GM10266 (cell line): ENCODE results near the gene LGSN.
"Not testable (repeated sequence)": the region's sequence is repeated elsewhere in the genome, so short reads cannot be mapped to it uniquely, and the experiment has no call there.

Experiments
- DNase-seq: peaks from one replicate; pipeline ENCODE4 v3.0.0; 2012; ENCODE audit errors: extremely low spot score
- TF ChIP-seq, protein P1 (sequence below): IDR thresholded peaks from 2 replicates; pipeline ENCODE4 v1.5.1; 2012; ENCODE audit warnings: mild to moderate bottlenecking, low read depth; ENCODE audit not compliant: control insufficient read depth, insufficient read depth; ENCODE audit errors: missing control alignments

LGSN gene

GRCh38 chr6:63236398-63236817 lies 83.4 kb downstream of the LGSN start:
- no peak for DNase-seq

DNA sequence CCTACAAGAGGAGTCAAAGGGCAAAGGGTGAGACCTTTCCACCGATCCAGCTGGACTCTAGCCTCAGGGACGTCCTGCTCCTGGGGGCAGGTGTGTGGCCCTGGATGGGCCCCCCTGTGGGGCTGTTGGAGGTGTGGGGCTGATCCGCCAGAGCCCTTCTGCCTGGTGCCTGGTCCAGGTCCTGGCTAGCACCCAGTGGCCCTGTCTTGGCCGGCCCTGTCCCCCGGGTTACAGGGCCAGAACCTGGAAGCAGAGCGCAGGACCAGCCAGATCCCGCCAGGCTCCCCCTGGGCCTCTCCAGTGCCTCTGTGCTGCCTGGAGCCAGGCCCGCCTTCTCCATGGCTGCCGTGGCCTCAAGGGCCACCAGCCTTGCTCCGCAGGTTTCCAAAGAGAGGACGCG lies 89.3 kb downstream of the LGSN start:
- not testable (repeated sequence) for DNase-seq

More at GRCh38 chr6:63236398-63236817, 83.4 kb downstream of the LGSN start:
- TF ChIP-seq, protein P1, sequence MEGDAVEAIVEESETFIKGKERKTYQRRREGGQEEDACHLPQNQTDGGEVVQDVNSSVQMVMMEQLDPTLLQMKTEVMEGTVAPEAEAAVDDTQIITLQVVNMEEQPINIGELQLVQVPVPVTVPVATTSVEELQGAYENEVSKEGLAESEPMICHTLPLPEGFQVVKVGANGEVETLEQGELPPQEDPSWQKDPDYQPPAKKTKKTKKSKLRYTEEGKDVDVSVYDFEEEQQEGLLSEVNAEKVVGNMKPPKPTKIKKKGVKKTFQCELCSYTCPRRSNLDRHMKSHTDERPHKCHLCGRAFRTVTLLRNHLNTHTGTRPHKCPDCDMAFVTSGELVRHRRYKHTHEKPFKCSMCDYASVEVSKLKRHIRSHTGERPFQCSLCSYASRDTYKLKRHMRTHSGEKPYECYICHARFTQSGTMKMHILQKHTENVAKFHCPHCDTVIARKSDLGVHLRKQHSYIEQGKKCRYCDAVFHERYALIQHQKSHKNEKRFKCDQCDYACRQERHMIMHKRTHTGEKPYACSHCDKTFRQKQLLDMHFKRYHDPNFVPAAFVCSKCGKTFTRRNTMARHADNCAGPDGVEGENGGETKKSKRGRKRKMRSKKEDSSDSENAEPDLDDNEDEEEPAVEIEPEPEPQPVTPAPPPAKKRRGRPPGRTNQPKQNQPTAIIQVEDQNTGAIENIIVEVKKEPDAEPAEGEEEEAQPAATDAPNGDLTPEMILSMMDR = no peak

- DNase-seq = not testable (repeated sequence)
These were observed 89.8 kb downstream of the LGSN start for GRCh38 chr6:63230027-63230426.

- DNase-seq = not testable (repeated sequence)
These were observed 91.6 kb downstream of the LGSN start for GRCh38 chr6:63227928-63228894.

DNA sequence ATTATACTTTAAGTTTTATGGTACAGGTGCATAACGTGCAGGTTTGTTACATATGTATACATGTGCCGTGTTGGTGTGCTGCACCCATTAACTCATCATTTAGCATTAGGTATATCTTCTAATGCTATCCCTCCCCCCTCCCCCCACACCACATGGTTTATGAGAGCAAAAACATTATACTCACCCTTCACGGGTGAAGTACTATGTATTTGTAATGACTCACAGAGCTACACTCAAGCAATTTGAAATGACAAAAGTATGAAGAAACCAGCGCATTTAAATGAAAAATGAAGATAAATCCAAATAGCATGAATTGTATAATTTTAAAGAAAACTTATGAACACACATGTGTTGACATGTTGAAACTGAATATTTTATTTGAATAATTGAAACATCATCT lies 93.8 kb downstream of the LGSN start:
- DNase-seq = not testable (repeated sequence)
